ENCODE results near the gene MLIP. TPM values are rescaled to one million over a fixed set of nuclear protein-coding genes. Genes with fewer than 3 reads are reported as not detected.

MLIP gene
- total and polyA plus RNA-seq, 2 of the 8 experiments (the other 6 are each of a cell fraction or from before 2014, with no cell fraction given), result not detected

DNA sequence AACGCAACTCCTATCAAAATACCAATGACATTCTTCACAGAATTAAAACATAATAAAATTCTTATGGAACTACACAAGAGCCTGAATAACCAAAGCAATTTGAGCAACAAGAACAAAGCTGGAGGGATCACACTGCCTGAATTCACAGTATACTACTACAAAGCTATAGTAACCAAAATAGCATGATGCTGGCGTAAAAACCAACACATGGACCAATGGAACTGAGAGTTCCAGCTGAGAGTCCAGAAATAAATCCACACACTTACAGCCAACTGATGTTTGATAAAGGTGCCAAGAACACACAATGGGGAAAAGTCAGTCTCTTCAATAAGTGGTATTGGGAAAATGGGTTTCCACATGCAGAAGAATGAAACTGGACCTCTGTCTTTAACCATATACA lies 6.9 kb downstream of the MLIP start (continued):
- no peak for TF ChIP-seq GABPA (IDR thresholded peaks at IDR 0.05; ENCODE audit: borderline replicate concordance, insufficient read depth, low read length)
